ENCODE data around the gene TRAIP. TPM values are rescaled to one million over a fixed set of nuclear protein-coding genes. Genes with fewer than 3 reads are reported as not detected.

TRAIP gene
- total RNA-seq, 1 donor from 2014 or later: 6.2 TPM

DNA sequence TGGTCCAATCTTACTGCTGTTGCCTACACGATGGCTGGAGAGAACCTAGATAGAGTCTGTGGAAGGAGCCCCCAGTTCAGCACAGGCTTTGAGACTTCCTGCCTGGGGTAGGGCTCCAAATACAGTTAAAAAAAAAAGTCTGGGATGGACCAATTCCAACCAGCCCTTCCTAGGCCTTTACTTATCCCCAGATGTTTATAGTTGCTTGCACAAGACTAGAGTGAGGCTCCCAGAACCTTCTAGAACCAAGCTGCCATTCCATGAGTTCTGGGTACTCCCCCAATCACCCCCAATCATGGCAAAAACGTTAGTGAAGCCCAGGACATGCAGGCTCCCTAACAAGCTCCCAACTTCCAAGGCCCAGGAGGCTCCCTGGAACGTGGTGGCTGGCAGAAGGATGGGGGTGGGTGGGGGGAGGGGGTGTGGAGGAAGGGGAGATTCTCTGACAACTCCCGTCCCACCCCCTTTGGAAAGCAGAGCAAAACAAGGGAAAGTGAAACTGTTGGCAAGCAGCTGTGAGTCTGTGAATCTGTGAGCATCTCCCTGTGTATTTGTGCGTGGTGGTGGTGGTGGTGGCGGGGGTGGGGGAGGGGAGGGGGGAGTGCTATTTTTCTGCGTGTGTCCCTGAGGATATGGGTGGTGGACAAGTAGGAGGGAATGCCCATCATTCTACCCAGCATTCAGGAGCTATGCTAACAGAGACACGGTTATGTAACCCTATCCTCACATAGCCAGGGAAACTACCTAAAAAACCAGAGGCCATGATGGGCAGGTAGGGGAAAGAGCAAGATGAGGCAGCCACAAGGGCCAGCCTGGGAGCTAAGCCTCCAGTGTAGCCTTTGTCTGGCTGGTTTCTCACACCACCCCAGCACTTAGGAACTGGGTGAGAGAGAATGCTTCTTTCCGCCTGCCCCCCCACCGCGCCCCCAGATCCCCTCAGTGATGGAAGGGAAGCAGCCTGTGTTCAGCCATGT lies 45.3 kb upstream of the TRAIP start:
- Mint-ChIP-seq H3K27ac (ENCODE audit: unreplicated experiment) (no peak overlapping the region), H3K9me3 (ENCODE audit: unreplicated experiment) (no peaks in the 10 kb centered on the region), H3K4me1 (ENCODE audit: unreplicated experiment) (peaks cover 4% of the 10 kb centered on the region), H3K4me3 (ENCODE audit: unreplicated experiment) (no peak overlapping the region), H3K36me3 (ENCODE audit: low read depth, unreplicated experiment) (peaks cover 3% of the 10 kb centered on the region), H3K27me3 (ENCODE audit: unreplicated experiment) (peaks cover 4% of the 10 kb centered on the region)
- TF ChIP-seq, protein P1, sequence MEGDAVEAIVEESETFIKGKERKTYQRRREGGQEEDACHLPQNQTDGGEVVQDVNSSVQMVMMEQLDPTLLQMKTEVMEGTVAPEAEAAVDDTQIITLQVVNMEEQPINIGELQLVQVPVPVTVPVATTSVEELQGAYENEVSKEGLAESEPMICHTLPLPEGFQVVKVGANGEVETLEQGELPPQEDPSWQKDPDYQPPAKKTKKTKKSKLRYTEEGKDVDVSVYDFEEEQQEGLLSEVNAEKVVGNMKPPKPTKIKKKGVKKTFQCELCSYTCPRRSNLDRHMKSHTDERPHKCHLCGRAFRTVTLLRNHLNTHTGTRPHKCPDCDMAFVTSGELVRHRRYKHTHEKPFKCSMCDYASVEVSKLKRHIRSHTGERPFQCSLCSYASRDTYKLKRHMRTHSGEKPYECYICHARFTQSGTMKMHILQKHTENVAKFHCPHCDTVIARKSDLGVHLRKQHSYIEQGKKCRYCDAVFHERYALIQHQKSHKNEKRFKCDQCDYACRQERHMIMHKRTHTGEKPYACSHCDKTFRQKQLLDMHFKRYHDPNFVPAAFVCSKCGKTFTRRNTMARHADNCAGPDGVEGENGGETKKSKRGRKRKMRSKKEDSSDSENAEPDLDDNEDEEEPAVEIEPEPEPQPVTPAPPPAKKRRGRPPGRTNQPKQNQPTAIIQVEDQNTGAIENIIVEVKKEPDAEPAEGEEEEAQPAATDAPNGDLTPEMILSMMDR (IDR thresholded peaks at IDR 0.05; ENCODE audit: unreplicated experiment): no peak
- DNase-seq (ENCODE audit: low spot score): no peak

DNA sequence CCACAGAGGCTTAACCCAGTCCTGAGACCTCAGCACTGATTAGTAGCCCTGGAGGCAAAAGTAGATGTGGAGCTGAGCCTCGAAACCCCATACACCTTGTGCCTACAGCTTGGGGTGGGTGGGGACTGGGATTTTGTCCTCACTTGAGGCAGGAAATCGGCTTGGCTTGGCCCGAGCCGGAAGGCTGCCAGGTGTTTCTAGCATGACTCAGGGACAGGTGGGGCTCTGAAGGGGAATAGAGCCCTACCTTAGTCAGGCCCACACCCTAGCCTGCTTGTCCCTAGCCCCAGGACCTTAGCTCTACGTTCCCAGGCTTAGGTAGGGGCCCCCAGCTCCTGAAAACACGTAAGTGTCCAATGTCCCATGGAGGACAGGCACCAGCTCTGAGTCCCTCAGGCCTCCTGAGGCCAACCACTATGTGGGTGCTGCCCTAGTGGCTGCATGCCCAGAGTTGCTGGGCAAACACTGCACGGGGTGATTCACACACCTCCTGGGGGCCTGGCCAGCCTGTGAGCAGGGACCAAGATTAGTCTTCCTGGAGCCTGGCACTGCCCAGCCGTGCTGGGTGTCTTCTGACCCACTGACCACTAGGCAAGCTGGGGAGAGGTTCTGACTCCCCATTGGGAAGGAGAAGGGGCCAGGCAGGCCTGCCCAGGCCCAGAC lies 44.3 kb upstream of the TRAIP start:
- Mint-ChIP-seq H3K4me1 (ENCODE audit: unreplicated experiment) (no peaks in the 10 kb centered on the region), H3K9me3 (ENCODE audit: unreplicated experiment) (no peaks in the 10 kb centered on the region), H3K36me3 (ENCODE audit: low read depth, unreplicated experiment) (peaks cover 3% of the 10 kb centered on the region), H3K27me3 (ENCODE audit: unreplicated experiment) (peaks cover 2% of the 10 kb centered on the region), H3K4me3 (ENCODE audit: unreplicated experiment) (no peak overlapping the region), H3K27ac (ENCODE audit: unreplicated experiment) (no peak overlapping the region)
- TF ChIP-seq, protein P1 (IDR thresholded peaks at IDR 0.05; ENCODE audit: unreplicated experiment): no peak
- no peak for DNase-seq (ENCODE audit: low spot score)

DNA sequence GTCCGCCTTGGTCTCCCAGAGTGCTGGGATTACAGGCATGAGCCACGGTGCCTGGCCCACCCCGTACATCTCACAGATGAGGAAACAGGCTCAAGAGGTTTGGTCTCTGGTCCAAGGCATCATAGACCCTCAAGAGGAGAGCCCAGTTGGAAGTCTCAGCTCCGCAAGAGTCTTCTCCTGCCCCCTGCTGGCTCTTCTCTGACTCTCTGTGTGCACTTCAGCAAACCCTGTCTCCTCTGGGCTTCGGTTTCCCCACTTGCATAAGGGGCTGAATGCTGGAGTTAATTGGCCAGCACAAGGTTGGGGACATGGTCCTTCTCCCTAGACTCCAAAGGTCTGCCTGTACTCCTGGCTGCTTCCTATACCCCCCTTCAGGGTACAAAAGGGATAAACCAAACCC lies 43.5 kb upstream of the TRAIP start:
- no peak overlapping the region for H3K27ac Mint-ChIP-seq (ENCODE audit: unreplicated experiment)
- no peaks in the 10 kb centered on the region for H3K4me1 Mint-ChIP-seq (ENCODE audit: unreplicated experiment)
- TF ChIP-seq, protein P1 (IDR thresholded peaks at IDR 0.05; ENCODE audit: unreplicated experiment): peak; percentile 42
- peaks cover 2% of the 10 kb centered on the region for H3K27me3 Mint-ChIP-seq (ENCODE audit: unreplicated experiment)
- peak; percentile 52 for DNase-seq (ENCODE audit: low spot score)
- H3K9me3 Mint-ChIP-seq (ENCODE audit: unreplicated experiment): no peaks in the 10 kb centered on the region
- peaks cover 3% of the 10 kb centered on the region for H3K36me3 Mint-ChIP-seq (ENCODE audit: low read depth, unreplicated experiment)
- no peak overlapping the region for H3K4me3 Mint-ChIP-seq (ENCODE audit: unreplicated experiment)

DNA sequence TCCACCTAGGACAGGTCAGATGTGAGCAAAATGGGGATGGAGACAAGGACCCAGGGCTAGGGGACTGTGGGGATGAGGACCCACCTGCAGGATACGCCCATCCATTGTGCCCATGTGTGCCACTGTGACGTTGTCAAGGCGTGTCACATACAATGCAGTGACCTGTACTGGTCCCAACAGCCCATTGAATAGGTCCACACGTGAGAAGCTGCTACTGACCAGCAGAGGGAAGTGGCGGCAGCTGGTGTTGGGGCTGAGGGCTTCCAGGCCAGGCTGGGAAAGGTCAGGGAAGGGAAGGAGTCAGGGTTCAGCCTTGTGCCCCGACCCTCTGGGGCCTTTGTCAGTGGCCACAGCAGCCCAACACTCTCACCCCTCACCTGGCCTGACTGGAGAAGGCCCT lies 42.6 kb upstream of the TRAIP start:
- TF ChIP-seq, protein P1 (IDR thresholded peaks at IDR 0.05; ENCODE audit: unreplicated experiment): no peak
- Mint-ChIP-seq H3K27me3 (ENCODE audit: unreplicated experiment) (peaks cover 2% of the 10 kb centered on the region), H3K27ac (ENCODE audit: unreplicated experiment) (no peak overlapping the region), H3K9me3 (ENCODE audit: unreplicated experiment) (no peaks in the 10 kb centered on the region), H3K4me3 (ENCODE audit: unreplicated experiment) (no peak overlapping the region), H3K36me3 (ENCODE audit: low read depth, unreplicated experiment) (peaks cover 3% of the 10 kb centered on the region), H3K4me1 (ENCODE audit: unreplicated experiment) (no peaks in the 10 kb centered on the region)
- no peak for DNase-seq (ENCODE audit: low spot score)

DNA sequence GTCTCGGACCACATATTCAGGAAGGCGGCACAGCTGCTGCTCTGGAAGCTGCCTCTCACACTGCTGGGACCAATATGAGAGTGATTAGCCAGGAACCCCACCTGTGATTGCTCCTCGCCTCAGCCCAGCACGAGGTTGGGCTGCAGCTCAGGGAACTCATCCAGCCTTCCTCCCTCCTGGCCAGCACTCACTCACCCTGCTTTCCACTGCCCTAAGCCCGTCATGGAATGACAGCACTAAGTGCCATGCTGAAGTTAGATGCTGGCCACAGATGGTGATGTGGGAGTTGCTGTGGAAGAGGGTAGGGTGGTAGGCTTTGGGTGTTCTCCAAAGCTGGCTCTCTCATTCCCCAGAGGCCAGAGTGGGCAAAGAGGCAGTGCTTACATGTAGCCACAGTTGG lies 40.0 kb upstream of the TRAIP start:
- peaks cover 3% of the 10 kb centered on the region for H3K36me3 Mint-ChIP-seq (ENCODE audit: low read depth, unreplicated experiment)
- DNase-seq (ENCODE audit: low spot score): no peak
- peaks cover 2% of the 10 kb centered on the region for H3K27me3 Mint-ChIP-seq (ENCODE audit: unreplicated experiment)
- H3K9me3 Mint-ChIP-seq (ENCODE audit: unreplicated experiment): no peaks in the 10 kb centered on the region
- TF ChIP-seq, protein P1 (IDR thresholded peaks at IDR 0.05; ENCODE audit: unreplicated experiment): no peak
- H3K27ac Mint-ChIP-seq (ENCODE audit: unreplicated experiment): no peak overlapping the region
- no peaks in the 10 kb centered on the region for H3K4me1 Mint-ChIP-seq (ENCODE audit: unreplicated experiment)
- no peak overlapping the region for H3K4me3 Mint-ChIP-seq (ENCODE audit: unreplicated experiment)
